ENCODE data around the gene JRKL.

The JRKL gene

GRCh38 chr11:96389720-96390487, at the start of gene JRKL, which contains the start of gene CCDC82:
JRKL (plus strand) TSS chr11:96390013; CDS start chr11:96390650, 637 bp downstream.
CCDC82 (minus strand) TSS chr11:96389912; CDS start chr11:96384747, 5,165 bp downstream.
- peak; percentile 79 to 80 for DNase-seq

- no peak for DNase-seq
These were observed 49.3 kb upstream of the JRKL start for GRCh38 chr11:96340555-96340885.

- DNase-seq, result peak; percentile 27 to 46
These were observed 48.4 kb upstream of the JRKL start for GRCh38 chr11:96341211-96342013.

GRCh38 chr11:96342014-96342960, 47.5 kb upstream of the JRKL start:
- DNase-seq, result no peak

GRCh38 chr11:96342961-96343711, 46.7 kb upstream of the JRKL start, which contains the start of gene MAML2:
MAML2 (minus strand) TSS chr11:96343195; CDS start chr11:96341895, 1,300 bp downstream.
- DNase-seq, result peak; percentile 84 to 85

- DNase-seq, result no peak
These were observed 33.0 kb upstream of the JRKL start for GRCh38 chr11:96356848-96357247.

GRCh38 chr11:96357794-96358193, 32.0 kb upstream of the JRKL start:
- no peak for DNase-seq

GRCh38 chr11:96358321-96358720, 31.5 kb upstream of the JRKL start:
- DNase-seq, result no peak

- DNase-seq, result no peak
These were observed 28.0 kb upstream of the JRKL start for GRCh38 chr11:96361778-96362177.

GRCh38 chr11:96365493-96365892, 24.3 kb upstream of the JRKL start:
- DNase-seq, result no peak

- no peak for DNase-seq
These were observed 23.8 kb upstream of the JRKL start for GRCh38 chr11:96366024-96366423.

GRCh38 chr11:96367342-96367741, 22.5 kb upstream of the JRKL start:
- DNase-seq, result no peak

- no peak for DNase-seq
These were observed 16.0 kb upstream of the JRKL start for GRCh38 chr11:96373826-96374225.

GRCh38 chr11:96376796-96377195, 13.0 kb upstream of the JRKL start:
- DNase-seq, result no peak

GRCh38 chr11:96384156-96384555, 5.7 kb upstream of the JRKL start:
- DNase-seq, result no peak

- no peak for DNase-seq
These were observed 4.6 kb upstream of the JRKL start for GRCh38 chr11:96385187-96385586.

- peak in 1 of 2 experiments; percentile 17 for DNase-seq
These were observed 708 bp upstream of the JRKL start for GRCh38 chr11:96388891-96389719.

GRCh38 chr11:96390488-96390792, 627 bp downstream of the JRKL start:
- DNase-seq, result peak; percentile 51 to 66

GRCh38 chr11:96391698-96392307, 2.0 kb downstream of the JRKL start:
- DNase-seq, result no peak

GRCh38 chr11:96393753-96394348, 4.0 kb downstream of the JRKL start:
- peak; percentile 39 to 62 for DNase-seq
